Suprapubic skin (tissue), 4 donors: ENCODE results near the gene FGFBP3. TPM values are rescaled to one million over a fixed set of nuclear protein-coding genes. Genes with fewer than 3 reads are reported as not detected.

ENCODE experiments used
- DNase-seq, 2 donors: peaks; one replicate each; pipeline ENCODE4 v3.0.0-alpha.2; 2019; ENCODE audit warnings: low spot score in 2 of 2
- H3K27ac ChIP-seq: fragments of 200-600 bp; sonication (generic); one replicate; pipeline ENCODE4 v1.5.1; 2019
- H3K27me3 ChIP-seq: fragments of 200-600 bp; sonication (generic); one replicate; pipeline ENCODE4 v1.5.1; 2019
- H3K36me3 ChIP-seq: fragments of 200-600 bp; sonication (generic); one replicate; pipeline ENCODE4 v1.5.1; 2019
- H3K4me1 ChIP-seq: fragments of 200-600 bp; sonication (generic); one replicate; pipeline ENCODE4 v1.5.1; 2019
- H3K4me3 ChIP-seq: fragments of 200-600 bp; sonication (generic); one replicate; pipeline ENCODE4 v1.5.1; 2019; ENCODE audit warnings: mild to moderate bottlenecking
- H3K9me3 ChIP-seq: fragments of 200-600 bp; sonication (generic); one replicate; pipeline ENCODE4 v1.5.1; 2019
- EP300 ChIP-seq: sonication (generic); formaldehyde crosslinking; IDR thresholded peaks from one replicate; pipeline ENCODE4 v1.6.1; 2017; ENCODE audit warnings: antibody characterized with exemption
- POLR2A ChIP-seq, 2 donors: fragments of 450-650 bp; IDR thresholded peaks; one replicate each; pipeline ENCODE4 v1.6.1; 2017; ENCODE audit warnings: antibody characterized with exemption in 2 of 2, mild to moderate bottlenecking in 2 of 2, moderate library complexity in 2 of 2
- POLR2AphosphoS5 ChIP-seq, 3 donors: sonication (generic); formaldehyde crosslinking; IDR thresholded peaks; one replicate each; pipeline ENCODE4 v1.6.1; 2017; ENCODE audit warnings: antibody characterized with exemption in 3 of 3
- whole genome bisulfite sequencing: methylation state at CpG from one replicate; pipeline ENCODE4 v1.1.5; 2018; 5-methylcytosine and 5-hydroxymethylcytosine counted together
- total RNA-seq, 4 donors: library from RNA; depleted of rRNA; stranded (reverse); fragments of >200 nt; gene quantifications; one replicate each; pipeline ENCODE4 v1.1.0, GENCODE V29; 2016
- TF ChIP-seq, protein P1 (sequence below), 2 donors: fragments of 200-600 bp in 1 of 2; fragments of 450-650 bp in 1 of 2; sonication (generic) in 1 of 2; IDR thresholded peaks; one replicate each; pipeline ENCODE4 v1.5.1; 2016 to 2019; ENCODE audit warnings: antibody characterized with exemption in 2 of 2, mild to moderate bottlenecking in 1 of 2, moderate library complexity in 1 of 2

Gene FGFBP3
- total RNA-seq, 4 donors from 2014 or later: 0.23 to 1.0 (median 0.79) TPM

DNA sequence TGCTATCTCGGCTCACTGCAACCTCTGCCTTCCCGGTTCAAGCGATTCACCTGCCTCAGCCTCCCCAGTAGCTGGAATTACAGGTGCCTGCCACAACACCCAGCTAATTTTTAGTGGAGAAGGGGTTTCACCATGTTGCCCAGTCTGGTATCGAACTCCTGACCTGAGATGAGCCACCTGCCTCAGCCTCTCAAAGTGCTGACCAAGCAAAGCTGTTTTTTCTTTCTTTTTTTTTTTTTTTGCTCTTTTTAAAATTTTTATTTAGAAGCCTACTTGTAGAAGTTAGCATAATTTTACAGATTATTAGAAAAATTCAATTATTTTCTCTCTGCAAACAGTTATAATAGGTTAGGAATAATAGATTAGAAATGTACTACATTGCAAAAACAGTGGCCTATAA lies 1.2 kb upstream of the FGFBP3 start:
- Histone ChIP-seq H3K4me1 (peaks cover 26% of the 10 kb centered on the region), H3K27ac (no peak overlapping the region), H3K27me3 (no peaks in the 10 kb centered on the region), H3K9me3 (no peaks in the 10 kb centered on the region), H3K4me3 (no peak overlapping the region), H3K36me3 (no peaks in the 10 kb centered on the region)
- no peak for DNase-seq
- TF ChIP-seq POLR2AphosphoS5 (IDR thresholded peaks at IDR 0.05) (no peak), EP300 (no peak), POLR2A (IDR thresholded peaks at IDR 0.05) (no peak)
- TF ChIP-seq, protein P1, sequence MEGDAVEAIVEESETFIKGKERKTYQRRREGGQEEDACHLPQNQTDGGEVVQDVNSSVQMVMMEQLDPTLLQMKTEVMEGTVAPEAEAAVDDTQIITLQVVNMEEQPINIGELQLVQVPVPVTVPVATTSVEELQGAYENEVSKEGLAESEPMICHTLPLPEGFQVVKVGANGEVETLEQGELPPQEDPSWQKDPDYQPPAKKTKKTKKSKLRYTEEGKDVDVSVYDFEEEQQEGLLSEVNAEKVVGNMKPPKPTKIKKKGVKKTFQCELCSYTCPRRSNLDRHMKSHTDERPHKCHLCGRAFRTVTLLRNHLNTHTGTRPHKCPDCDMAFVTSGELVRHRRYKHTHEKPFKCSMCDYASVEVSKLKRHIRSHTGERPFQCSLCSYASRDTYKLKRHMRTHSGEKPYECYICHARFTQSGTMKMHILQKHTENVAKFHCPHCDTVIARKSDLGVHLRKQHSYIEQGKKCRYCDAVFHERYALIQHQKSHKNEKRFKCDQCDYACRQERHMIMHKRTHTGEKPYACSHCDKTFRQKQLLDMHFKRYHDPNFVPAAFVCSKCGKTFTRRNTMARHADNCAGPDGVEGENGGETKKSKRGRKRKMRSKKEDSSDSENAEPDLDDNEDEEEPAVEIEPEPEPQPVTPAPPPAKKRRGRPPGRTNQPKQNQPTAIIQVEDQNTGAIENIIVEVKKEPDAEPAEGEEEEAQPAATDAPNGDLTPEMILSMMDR (IDR thresholded peaks at IDR 0.05): no peak
- 97% methylated on average over 4 of the region's 4 CpGs for WGBS

GRCh38 chr10:91908337-91909116 lies 759 bp downstream of the FGFBP3 start:
- peak; percentile 74 to 85 for DNase-seq
- no peak for TF ChIP-seq EP300
- TF ChIP-seq, protein P1 (IDR thresholded peaks at IDR 0.05): peak in 1 of 2 donors; percentile 44
- TF ChIP-seq POLR2AphosphoS5 (IDR thresholded peaks at IDR 0.05): no peak
- H3K27me3 ChIP-seq: no peaks in the 10 kb centered on the region
- WGBS: 0% methylated on average over 23 of the region's 93 CpGs
- no peaks in the 10 kb centered on the region for H3K36me3 ChIP-seq
- peaks cover 26% of the 10 kb centered on the region for H3K4me1 ChIP-seq
- peak overlapping the region; percentile 84 for H3K4me3 ChIP-seq
- peak overlapping the region; percentile 70 for H3K27ac ChIP-seq
- no peaks in the 10 kb centered on the region for H3K9me3 ChIP-seq

- H3K4me3 ChIP-seq: peak overlapping the region; percentile 84
- no peaks in the 10 kb centered on the region for H3K36me3 ChIP-seq
- TF ChIP-seq, protein P1 (IDR thresholded peaks at IDR 0.05): no peak
- TF ChIP-seq EP300: no peak
- peak overlapping the region; percentile 70 for H3K27ac ChIP-seq
- no peaks in the 10 kb centered on the region for H3K27me3 ChIP-seq
- 5% methylated on average over 15 of the region's 18 CpGs for WGBS
- H3K4me1 ChIP-seq: peaks cover 26% of the 10 kb centered on the region
- no peak for DNase-seq
- no peaks in the 10 kb centered on the region for H3K9me3 ChIP-seq
These were observed 1.4 kb downstream of the FGFBP3 start for GRCh38 chr10:91907914-91908336.

DNA sequence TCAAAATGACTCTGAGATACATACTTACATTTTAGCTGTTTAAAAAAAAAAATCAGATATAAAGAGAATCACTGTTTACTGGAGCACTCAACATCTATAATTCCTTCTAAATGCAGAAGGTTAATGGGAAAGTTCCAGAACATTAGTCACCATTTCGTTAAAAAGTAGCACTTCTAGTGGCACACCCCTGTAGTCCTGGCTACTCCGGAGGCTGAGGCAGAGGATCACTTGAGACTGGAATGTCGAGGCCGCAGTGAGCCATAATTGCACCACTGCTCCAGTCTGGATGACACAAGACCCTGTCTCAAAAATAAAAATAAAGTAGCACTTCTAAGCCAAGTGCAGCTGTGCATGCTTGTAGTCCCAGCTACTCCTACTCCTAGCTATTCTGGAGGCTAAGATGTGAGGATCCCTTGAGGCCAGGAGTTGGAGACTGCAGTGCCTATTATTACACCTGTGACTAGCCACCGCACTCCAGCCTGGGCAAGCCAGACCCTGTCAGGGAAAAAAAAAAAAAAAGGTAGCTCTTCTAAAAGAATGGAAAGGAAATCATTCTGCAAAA lies 2.2 kb downstream of the FGFBP3 start:
- Histone ChIP-seq H3K4me1 (peaks cover 28% of the 10 kb centered on the region), H3K4me3 (no peak overlapping the region), H3K9me3 (no peaks in the 10 kb centered on the region), H3K27ac (no peak overlapping the region), H3K36me3 (no peaks in the 10 kb centered on the region), H3K27me3 (no peaks in the 10 kb centered on the region)
- TF ChIP-seq POLR2AphosphoS5 (IDR thresholded peaks at IDR 0.05): no peak
- no peak for TF ChIP-seq POLR2A (IDR thresholded peaks at IDR 0.05)
- TF ChIP-seq, protein P1 (IDR thresholded peaks at IDR 0.05): no peak
- TF ChIP-seq EP300: no peak
- no peak for DNase-seq
- WGBS: 68% methylated on average over 5 of the region's 5 CpGs
